ENCODE data around the gene HYLS1.

DNA sequence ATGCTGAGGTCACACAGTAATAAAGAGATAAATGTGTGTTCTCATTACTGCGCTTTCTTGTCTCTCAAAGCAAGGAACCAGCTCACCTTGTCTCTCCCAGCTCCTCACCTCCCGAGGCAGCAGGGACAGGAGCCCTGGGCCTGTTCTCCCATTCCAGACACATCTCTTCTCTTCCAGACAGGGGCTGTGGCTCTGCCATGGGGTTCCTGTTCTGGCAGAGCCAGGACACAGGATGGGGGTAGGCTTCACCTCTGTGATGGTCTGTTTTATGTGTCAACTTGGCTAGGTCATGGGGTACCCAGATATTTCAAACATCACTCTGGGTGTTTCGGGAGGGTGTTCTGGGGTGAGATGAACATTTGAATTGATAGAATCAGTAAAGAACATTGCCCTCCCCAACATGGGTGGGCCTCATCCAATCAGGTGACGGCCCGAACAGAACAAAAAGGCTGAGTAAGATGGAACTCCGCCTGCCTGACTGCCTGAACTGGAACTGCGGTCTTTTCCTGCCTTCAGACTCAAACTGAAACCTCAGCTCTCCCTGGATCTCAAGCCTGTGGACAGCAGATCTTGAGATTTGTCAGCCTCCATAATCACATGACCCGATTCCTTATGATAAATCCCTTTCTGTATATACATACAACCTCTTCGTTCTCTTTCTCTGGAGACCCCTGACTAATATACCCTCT is 56.3 kb downstream of the HYLS1 start:
- no peak for TF ChIP-seq ZFP30 (CRISPR knock-in tag; IDR thresholded peaks at IDR 0.05)
- TF ChIP-seq CSRNP3 (CRISPR knock-in tag; IDR thresholded peaks at IDR 0.05) = no peak
- TF ChIP-seq ZNF8 (CRISPR knock-in tag; IDR thresholded peaks at IDR 0.05) = no peak
- TF ChIP-seq ISL1 (CRISPR knock-in tag; IDR thresholded peaks at IDR 0.05) = no peak
- no peak for TF ChIP-seq TCF4 (CRISPR knock-in tag; IDR thresholded peaks at IDR 0.05; ENCODE audit: borderline replicate concordance)

All from SK-N-SH treated with all-trans-retinoic acid at 6 μM for 48 hours (cell line).